ENCODE measurements around the gene DYNLT2.
"Not testable (repeated sequence)": the region's sequence is repeated elsewhere in the genome, so short reads cannot be mapped to it uniquely, and the experiment has no call there.

DYNLT2 gene

GRCh38 chr6:169697115-169697514 lies 54.3 kb downstream of the DYNLT2 start:
- TF ChIP-seq CTCF (IDR thresholded peaks at IDR 0.05; ENCODE audit: low read depth, low read length, missing control alignments): peak; percentile 30
- in situ Hi-C loops (cut with HindIII; ENCODE audit: low sequenced_read_pairs); H3K4me3 ChIP-seq (ENCODE audit: low read depth, low read length); DNase-seq (ENCODE audit: low read depth): not testable (repeated sequence)

GRCh38 chr6:169695131-169695530 lies 56.2 kb downstream of the DYNLT2 start:
- in situ Hi-C loops (cut with HindIII; ENCODE audit: low sequenced_read_pairs): no loop called here
- no peak for DNase-seq (ENCODE audit: low read depth)
- TF ChIP-seq CTCF (IDR thresholded peaks at IDR 0.05; ENCODE audit: low read depth, low read length, missing control alignments): no peak
- H3K4me3 ChIP-seq (ENCODE audit: low read depth, low read length): no peak overlapping the region

- in situ Hi-C loops (cut with HindIII; ENCODE audit: low sequenced_read_pairs): no loop called here
- no peak for DNase-seq (ENCODE audit: low read depth)
- TF ChIP-seq CTCF (IDR thresholded peaks at IDR 0.05; ENCODE audit: low read depth, low read length, missing control alignments): no peak
- H3K4me3 ChIP-seq (ENCODE audit: low read depth, low read length): no peak overlapping the region
Measured at GRCh38 chr6:169692516-169692915, 58.9 kb downstream of the DYNLT2 start.

- TF ChIP-seq CTCF (IDR thresholded peaks at IDR 0.05; ENCODE audit: low read depth, low read length, missing control alignments): no peak
- in situ Hi-C loops (cut with HindIII; ENCODE audit: low sequenced_read_pairs): no loop called here
- DNase-seq (ENCODE audit: low read depth): no peak
- H3K4me3 ChIP-seq (ENCODE audit: low read depth, low read length): no peak overlapping the region
Measured at GRCh38 chr6:169691260-169691659, 60.1 kb downstream of the DYNLT2 start.

All from astrocyte of the cerebellum (primary cell).